ENCODE measurements around the gene NGF.

The NGF gene

DNA sequence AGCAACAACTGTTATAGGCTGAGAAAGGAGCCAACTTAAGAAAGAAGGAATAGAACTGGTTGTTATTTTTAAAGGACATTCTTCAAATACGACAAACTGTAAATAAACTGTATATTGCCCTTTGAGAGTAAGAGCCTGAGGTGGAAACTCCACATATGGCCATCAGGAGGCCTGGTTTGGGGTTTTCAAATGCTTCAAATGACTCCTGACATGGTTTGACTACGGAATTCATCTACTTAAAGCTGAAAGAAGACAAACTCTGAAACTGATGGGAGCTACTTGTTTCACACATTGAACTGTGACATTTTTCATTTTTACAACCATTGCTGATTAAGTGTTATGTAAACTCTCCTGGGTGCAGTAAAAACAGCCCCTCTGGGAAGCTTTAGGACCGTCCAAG lies 59.8 kb downstream of the NGF start:
- DNase-seq: no peak

DNA sequence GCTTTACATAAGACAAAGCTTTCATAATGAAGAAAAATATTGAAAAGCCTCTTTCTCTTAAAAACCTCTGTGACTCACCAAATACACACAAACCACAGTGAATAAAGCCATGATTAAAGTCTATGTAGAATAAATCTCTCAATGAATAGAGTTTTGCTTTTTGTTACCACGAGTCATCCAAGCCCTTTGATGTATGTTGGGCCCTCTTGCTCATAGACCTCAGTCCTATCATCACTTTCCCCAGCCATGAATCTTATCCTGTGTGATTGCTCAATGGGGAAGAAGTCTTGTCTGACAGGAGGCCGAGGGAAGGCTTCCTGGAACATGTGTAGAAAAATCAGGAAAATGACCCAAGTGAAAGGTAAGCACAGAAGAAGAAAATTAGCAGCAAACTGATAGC lies 60.8 kb downstream of the NGF start:
- no peak for DNase-seq

DNA sequence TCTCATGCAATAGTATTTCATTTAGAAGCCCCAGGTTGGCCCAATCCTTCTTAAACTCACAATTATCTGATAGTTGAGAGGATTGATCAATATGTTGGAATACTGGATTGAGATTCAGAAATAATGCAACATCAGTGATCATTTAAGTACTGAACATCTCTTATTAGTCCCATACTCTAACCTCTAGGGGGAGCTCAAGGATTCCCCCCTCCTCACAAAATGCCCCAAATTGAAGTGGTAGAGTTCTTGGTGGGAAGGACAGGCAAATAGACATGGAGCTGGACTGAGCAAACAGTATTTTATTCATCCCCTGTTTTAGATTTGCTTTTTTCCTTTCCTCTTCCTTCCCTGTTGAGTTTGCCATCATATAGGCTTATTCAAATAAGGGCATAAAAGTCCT lies 62.8 kb downstream of the NGF start:
- DNase-seq: peak; percentile 14

DNA sequence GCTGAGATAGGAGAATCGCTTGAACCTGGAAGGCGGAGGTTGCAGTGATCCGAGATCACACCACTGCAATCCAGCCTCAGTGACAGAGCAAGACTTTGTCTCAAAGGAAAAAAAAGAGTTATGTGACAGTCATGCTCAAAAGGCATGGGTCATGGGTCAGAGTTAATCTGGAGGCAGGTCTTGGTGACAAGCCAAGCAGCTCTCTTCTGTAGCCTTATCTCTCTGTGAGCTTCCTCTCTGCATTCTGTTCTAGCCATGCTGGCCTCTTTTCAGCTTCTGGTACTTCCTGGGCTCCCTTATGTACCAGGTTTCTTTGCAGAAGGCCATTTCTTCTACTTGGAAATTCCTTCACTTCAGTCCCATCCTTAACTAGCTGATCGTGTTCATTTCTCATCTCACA lies 63.6 kb downstream of the NGF start:
- DNase-seq: no peak

DNA sequence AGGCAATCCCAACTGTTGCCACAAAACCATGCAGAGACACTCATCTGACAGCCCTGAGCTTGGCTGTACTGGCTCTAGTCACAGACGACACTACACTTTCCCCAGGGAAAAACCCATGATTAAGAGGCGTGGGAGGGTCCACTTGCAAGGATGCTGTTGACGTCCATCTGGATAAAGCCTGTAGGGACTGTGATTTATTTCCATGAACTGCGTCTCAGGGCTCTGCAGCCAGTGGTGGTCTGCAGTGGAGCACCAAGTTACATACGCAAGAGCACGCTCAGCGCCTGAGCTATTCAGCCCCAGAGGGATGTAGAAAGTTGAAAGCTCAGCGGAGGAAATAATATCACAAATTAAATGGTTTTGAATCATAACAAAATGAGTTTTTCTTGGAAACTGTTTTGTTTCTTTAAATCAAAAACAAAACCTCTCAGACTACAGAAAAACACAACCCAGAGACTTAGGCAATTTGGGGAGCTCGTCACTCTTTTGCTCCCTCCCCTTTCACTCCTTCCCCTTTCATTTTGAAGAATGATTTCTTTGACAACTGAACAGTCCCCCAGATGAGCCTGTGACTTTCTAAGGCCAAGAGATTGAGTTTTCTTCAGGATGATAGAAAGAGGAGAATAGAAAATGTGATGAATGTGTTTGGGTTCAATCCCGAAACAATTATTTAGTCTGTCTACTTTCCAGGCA lies 71.2 kb downstream of the NGF start:
- DNase-seq: no peak

DNA sequence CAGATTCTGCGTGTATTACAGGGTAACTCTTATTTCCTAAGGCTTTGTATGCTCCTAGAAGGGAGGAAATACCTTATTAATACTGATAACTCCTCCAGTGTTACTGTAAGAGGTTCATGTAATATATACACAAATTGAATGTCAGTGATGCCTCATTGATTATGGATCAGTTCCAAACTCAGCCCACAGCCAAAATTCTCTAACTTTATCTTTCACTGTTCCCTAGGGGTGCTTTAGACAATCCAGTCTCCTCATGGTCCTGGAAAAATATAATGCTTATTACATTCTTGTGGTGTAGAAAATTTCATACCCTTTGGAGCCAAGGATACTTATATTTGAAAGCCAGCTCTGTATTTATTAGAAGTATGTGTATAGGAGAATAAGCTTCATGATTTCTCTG lies 73.0 kb downstream of the NGF start:
- DNase-seq: no peak

DNA sequence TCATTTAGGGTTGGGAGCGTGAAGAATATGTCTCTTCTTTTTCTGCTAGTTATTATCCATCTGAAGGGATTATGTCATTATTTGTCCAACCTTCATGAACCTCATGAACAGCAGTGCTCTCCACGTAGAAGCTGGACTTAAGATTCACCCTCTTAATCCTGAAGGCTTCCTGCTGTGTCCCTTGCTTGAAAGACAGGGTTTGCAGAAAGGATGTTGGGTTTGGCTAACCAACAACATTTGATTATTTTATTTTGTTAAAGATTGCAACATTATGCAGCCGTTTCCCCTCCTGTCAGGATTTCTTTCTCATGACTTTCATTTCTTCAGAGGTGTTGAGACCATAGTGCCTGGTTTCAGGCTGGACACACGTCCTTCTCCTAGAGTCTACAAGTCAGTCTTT lies 75.2 kb downstream of the NGF start:
- DNase-seq: no peak

DNA sequence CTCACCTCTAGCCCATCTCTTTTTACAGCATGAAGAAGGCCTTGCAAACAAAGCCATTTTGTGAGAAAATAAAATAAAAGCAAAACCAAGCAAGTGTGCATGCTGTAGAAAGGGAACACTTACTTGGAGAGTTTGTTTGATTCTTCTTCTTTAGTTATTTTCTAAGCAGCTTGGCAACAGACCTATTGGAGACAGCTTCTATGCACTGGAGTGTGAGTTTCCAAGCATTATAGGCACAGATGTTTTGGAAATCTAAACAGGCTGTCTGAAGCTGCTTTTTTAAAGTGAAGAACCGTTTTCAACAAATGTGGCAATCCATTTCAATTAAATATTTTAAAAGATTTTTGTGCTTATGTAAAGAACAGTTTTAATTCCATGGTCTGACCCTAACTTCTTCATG lies 76.6 kb downstream of the NGF start:
- no peak for DNase-seq

DNA sequence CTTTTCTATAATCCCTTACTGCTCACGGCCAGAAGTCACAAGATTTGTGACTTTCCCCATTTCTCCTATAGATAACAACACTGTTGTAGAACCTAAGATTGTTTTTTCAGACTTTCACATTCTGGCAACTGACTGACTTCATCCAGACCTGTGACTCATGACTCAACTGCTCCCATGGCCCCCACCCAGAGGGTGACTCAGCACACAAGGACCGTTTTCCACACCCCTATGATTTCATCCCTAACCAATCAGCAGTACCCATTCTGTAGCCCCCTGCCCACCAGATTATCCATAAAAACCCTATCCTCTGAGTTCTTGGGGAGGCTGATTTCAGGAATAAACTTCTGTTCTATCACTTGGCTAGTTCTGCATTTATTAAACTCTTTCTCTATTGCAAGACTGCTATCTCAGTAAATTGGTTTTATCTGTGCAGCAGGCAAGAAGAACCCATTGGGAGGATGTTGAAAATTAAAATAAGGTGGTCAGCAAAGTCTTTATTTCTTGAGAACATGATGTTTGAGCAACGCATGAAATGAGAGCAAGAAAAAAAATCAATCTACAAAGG lies 79.7 kb downstream of the NGF start:
- no peak for DNase-seq

DNA sequence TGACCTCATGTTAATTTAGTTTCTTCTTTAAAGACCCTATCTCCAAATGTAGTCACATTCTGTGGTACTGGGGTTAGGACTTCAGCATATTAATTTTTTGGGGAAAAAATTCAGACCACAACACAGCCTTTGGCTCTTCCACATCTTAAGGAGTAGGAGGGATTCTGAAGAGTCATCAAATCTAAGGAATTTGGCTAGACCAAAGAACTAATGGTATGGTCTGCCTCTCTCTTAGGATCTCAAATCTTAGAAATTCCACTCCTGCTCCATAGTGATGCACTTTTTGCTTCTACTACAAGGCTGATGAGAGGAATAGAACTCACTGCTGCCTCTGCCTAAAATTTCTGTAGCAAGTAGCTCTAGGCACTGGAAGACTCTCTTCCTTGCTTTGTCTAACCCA lies 80.5 kb downstream of the NGF start:
- DNase-seq: no peak

DNA sequence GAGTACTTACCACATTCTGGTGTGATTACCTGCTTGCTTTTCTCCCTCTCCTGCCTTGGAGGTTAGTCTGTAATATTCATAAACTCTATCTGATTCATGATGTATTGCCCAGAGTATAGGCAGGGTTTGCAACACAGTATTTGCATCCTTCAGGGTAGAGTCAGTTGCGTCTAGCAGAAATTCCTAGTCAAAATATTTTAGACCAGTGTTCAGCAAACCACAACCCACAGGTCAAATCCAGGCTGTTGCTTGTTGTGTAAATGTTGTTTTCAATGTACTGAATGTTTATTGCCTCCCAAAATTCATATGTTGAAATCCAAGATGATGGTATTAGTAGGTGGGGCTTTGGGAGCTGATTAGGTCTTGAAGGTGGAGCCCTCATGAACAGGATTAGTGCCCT lies 82.9 kb downstream of the NGF start:
- no peak for DNase-seq

DNA sequence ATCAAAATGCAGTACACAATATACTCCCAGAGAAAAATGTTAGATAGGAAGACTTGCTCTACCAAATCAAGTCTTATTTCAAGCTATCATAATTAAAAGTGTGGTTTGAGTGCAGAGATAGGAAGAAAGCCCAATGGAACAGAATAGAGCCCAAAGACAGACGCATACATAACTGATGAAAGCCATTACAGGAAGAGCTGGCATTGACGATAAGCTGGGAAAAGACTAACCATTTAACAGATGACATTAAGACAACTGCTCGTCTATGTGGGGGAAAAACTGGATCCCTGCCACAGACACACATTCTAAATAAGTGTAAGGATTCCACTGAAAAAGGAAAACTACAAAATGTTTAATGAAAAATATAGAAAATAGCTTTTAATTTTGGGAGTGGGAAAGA lies 85.5 kb downstream of the NGF start:
- DNase-seq: no peak

DNA sequence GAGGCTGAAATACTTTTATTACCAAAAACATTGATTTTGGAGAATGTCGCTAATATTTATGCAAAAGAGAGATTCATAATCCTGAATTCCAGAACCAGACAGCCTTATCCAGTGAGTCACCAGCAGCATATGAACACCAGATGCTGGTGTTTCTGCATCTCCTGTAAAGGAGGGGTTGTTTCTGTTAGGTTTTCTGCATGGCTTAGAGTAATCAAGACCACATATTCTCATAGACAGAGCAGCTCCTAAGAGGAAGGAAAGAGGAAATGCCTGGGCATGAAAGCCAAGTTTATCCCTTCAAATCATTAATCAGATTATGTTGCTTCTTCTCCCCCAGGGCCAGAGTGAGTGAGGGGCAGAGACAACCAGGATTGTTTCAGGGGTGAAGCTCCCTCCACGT lies 86.2 kb downstream of the NGF start:
- no peak for DNase-seq

DNA sequence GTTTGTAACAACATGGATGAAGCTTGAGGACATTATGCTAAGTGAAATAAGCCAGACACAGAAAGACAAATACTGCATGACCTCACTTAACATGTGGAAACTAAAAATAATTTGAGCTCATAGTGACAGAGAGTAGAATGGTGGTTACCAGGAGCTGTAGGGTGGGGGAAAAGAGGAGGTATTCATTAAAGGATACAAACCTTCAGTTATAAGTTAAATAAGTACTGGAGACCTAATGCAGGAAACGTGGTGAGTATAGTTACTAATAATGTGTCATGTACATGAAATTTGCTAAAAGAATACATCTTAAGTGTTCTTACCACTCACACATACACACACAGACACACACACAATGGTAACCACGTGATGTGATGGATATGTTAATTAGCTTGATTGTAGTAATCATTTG lies 86.7 kb downstream of the NGF start:
- DNase-seq: no peak

DNA sequence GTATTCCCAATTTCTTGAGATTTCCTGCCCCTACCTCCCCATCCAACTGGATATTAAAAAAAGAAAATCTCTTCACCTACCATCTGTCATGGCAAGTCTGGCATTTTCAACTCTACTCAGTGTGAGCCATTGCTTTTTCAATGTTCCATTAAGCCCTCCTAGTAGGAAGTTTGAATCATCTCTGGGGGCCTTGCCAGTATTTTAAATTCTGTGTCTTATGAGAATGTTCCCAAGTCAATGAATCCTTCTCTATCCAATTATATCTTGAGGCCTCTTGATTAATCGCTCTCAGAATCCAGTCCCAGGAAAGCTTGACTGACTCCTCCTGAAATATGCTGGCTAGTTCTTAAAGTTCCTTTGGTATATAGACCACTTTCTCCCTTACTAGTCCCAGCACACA lies 91.5 kb downstream of the NGF start:
- no peak for DNase-seq

DNA sequence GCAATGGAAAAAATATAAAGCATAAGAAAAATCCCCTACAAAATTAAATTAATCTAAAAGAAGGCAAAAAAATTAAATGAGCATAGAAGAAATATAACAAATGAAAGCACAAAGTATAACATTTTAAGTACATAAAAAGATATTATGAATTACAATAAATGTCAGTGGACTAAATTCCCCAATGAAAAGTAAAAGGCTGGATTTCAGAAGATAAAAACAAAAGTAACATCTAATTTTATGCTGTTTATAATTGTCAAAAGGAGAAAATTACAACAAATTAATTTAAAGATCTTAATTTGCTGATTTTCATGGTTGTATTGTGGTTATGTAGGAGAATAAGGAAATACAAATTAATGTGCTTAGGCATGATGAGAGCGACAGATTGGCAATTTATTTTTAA lies 92.8 kb downstream of the NGF start:
- no peak for DNase-seq

DNA sequence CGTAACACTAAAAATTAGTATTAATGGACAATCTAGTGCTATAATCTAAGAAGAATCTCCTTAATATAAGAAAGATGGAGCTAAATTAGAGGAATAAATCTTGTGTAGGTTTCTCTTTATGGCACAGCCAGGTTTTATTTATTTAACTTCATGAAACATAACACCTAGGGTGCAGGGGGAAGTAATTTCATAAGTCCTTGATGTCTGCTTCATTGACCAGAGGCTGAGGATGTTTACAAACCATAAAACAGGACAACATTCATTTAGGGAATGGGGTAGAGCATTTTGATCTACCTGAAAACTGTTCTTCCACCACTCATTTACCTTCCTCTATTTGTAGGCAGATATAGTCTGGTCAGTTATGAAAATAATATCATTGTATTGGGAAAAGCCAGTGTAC lies 95.5 kb downstream of the NGF start:
- no peak for DNase-seq

DNA sequence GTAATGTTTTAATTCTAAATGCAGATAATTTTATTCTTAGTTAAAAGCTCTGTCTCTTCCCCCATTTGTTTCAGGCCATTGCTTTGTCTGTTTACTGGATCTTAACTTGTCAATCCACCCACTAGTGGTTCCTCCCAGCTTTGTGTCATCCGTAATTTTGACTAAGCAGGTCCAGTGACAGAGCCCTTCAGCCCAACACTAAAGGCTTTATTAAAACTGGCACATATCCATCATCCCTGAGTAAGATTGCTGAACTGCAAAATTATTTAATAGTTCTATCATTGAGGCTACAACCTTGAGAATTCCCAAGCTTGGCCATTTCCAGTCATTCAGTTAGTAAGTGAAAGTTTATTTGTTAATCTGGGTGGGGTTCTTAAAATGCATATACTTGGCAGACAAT lies 96.7 kb downstream of the NGF start:
- DNase-seq: no peak

DNA sequence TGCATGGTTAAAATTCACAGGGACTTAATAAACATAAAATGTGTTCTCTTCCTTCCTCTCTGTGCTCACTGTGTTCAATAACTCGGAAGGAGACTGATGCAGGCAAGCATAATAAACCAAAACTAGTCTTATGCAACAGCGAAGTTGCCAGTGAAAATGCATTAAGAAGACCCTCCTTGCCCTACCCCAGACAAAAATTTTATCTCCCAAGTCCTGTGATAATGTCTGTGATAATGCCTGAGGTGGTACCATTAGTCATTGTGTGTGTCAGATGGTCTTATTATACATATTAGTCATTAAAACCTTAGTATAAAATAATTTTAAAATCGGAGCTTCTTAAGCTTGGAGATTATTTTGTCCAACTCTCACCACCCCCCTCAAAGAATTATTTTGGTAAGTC lies 97.8 kb downstream of the NGF start:
- DNase-seq: no peak

DNA sequence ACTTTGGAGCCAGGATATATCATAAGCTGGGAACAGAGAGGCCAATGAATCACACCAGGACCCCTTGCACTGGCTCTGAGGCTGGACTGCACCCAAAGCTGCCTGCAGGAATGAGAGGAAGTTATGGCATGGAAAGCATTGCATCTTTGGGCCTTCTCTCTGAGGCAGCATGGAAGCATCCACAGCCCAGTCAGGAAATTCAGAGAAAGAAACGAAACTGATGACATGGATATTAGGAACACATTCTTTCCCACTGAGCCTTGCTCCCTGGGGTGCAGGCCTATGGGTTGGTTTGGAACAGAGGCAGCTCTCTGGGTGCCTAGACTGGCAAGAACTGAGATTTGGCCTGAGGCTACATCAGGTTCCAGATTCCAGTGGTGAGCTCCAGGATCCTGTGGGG lies 98.6 kb downstream of the NGF start:
- no peak for DNase-seq

DNA sequence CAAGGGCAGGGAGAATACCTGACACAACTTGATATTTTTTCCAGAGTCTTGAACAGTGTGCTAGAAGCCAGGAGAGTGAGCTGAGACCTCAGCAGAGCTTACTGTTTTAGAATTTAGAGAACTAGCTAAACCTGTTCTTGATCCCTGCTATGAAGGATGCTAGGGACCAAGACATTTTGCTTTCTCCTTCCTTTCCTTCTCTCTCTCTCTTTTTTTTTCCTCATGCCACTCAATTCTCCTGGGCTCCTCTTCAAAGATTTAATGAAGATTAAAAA lies 99.0 kb downstream of the NGF start:
- DNase-seq: no peak

DNA sequence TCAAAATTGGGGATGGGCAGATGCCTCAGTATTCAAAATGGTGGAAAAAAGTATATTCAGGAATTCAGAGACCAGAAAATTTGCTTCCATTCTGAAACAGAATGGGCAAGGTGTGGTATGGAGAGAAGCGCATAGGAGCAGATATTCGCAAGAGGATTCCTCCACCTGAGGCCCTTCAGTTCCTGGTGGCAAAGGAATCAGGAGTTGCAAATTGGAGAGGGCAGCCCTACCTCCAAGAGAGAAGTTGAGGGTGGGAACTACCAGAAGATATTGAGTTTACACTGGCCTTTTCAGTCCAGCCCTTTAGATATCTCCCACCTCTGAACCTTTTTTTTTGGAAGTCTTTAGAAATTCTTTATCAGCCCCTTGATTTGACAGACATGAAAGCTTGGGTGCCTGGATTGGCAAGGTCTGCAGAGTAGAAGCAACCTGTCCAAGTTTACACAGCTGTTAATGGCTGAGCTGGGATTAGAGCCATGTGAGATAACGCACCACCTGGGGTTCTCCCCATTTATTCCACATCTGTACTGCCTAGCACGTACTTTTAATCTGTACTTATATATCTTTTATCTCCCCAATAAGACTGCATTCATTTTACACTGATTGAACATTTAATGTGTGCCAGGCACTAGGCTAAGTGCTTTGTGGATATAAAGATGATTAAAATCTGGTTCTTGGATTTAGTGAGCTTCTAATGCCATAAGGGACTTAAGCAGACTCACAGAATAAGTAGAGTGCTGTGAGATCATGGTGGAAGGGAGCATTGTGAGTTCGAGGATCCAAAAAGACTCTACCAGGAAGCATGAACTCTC lies 99.5 kb downstream of the NGF start:
- no peak for DNase-seq

DNA sequence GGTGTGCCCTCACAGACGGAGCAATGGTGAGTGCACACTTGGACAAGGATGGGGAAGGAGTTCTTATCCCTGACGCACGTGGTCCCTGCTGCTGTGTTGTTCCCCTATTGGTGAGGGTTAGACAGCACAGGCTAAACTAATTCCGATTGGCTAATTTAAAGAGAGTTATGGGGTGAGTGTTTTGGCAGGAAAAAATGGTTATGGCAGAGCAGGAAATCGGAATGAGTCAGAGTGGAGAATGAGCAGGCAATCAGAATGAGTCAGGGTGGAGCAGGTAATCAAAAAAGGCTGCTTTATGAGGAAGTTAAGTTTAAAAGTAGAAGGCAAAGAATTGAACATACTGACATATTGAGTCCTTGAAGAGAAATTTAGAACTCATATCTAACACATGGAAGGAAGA lies 100.5 kb downstream of the NGF start:
- DNase-seq: no peak

DNA sequence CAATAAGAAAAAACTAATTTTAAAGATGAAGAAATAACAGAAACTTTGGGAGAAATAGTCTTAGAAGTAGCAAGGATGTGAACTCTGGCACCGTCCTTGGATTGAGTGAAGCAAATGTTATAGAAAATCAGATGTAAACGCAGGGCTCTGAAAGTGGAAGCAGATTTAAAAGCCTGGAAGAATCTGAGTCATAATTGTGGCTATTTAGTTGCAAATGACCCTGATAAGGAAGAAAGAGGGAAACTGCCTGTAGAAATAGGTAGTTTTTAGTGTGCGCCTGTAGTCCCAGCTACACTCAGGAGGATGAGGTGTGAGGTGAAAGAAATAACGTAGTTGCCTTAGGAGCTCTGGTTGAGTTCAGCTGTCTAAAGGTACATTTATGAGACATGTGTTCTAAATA lies 101.0 kb downstream of the NGF start:
- DNase-seq: no peak

Measured in COR-L47 (cell line).